Muscle of leg (tissue), 11 donors: ENCODE data around the gene AQP7. TPM values are rescaled to one million over a fixed set of nuclear protein-coding genes. Genes with fewer than 3 reads are reported as not detected.
"Not testable (repeated sequence)": the region's sequence is repeated elsewhere in the genome, so short reads cannot be mapped to it uniquely, and the experiment has no call there.

ENCODE experiments used
- DNase-seq: peaks from one replicate; pipeline ENCODE4 v3.0.0; 2013
- H3K27ac ChIP-seq: one replicate; pipeline ENCODE4 v1.5.1; 2013; ENCODE audit warnings: mild to moderate bottlenecking, low read length, control low read depth
- H3K27me3 ChIP-seq: one replicate; pipeline ENCODE4 v1.6.1; 2013; ENCODE audit warnings: low read length; ENCODE audit not compliant: control insufficient read depth, insufficient read depth
- H3K36me3 ChIP-seq: one replicate; pipeline ENCODE4 v1.6.1; 2013; ENCODE audit warnings: low read length; ENCODE audit not compliant: control insufficient read depth, insufficient read depth
- H3K4me1 ChIP-seq: one replicate; pipeline ENCODE4 v1.6.1; 2013; ENCODE audit warnings: low read length; ENCODE audit not compliant: control insufficient read depth, insufficient read depth
- H3K4me3 ChIP-seq: one replicate; pipeline ENCODE4 v1.5.1; 2013; ENCODE audit warnings: low read length, control low read depth
- H3K9me3 ChIP-seq: replicated peaks from 2 replicates; pipeline ENCODE4 v1.6.1; 2013; ENCODE audit warnings: low read depth, low read length; ENCODE audit not compliant: control insufficient read depth
- WGBS: methylation state at CpG from one replicate; pipeline ENCODE4 v1.1.5; 2013; ENCODE audit warnings: missing lambda C conversion rate; ENCODE audit not compliant: insufficient coverage; 5-methylcytosine and 5-hydroxymethylcytosine counted together
- polyA plus RNA-seq, 8 donors: library from polyadenylated mRNA; unstranded; fragments of 120-200 nt; gene quantifications; one replicate each; pipeline versions ENCODE4 v1.2.1 to v1.2.3, GENCODE V29; 2013; ENCODE audit warnings: inconsistent platforms in 1 of 8, low replicate concordance in 1 of 8; ENCODE audit not compliant: insufficient read length in 8 of 8, insufficient read depth in 1 of 8
- total RNA-seq: library from RNA; stranded (reverse); fragments of 120-200 nt; gene quantifications from one replicate; pipeline ENCODE4 v1.2.4, GENCODE V29; 2013

Gene AQP7
- total and polyA plus RNA-seq, 9 donors: 0.93 to 4.4 (median 1.5) TPM

DNA sequence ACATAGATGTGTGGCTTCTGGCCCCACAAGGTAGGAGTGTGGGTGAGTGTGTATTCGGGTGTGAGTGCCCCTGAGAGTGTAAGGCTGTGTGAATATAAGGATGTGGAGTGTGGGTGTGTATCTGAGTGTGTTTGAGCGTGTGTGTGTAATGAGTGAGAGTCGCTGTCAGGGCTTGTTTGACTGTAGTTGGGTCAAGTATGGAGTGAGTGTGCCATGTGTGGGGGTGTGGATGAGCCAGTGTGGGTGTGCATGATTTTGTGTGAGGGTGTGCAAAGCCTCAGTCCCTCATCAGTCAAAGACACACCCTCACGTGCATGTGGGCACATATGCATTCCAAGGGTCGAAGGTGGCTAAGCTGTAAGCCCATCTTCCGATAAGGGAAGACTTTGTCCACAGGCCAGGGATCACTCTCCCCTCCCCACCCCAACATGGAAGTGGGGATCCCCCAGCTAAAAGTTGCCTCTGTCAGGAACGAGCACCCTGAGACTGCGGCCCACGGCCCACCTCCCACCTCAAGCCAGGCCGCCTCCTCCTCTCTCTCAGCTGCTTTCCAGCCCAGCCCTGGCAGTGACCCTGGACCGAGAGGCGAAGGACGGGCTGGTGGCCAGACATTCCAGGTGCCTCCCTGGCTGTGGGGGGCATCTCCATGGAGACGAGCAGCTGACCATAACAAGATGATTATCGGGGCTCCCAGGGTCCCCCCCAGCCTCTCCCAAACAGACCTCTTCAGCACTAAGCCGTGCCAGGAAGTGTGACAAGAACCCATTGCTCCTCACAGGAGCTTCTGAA lies 32.1 kb upstream of the AQP7 start:
- H3K36me3 ChIP-seq: no peaks in the 10 kb centered on the region
- H3K4me3 ChIP-seq: no peak overlapping the region
- 61% methylated on average over 13 of the region's 16 CpGs for WGBS
- no peaks in the 10 kb centered on the region for H3K27me3 ChIP-seq
- peaks cover 28% of the 10 kb centered on the region for H3K4me1 ChIP-seq
- no peaks in the 10 kb centered on the region for H3K9me3 ChIP-seq
- H3K27ac ChIP-seq: no peak overlapping the region
- no peak for DNase-seq

DNA sequence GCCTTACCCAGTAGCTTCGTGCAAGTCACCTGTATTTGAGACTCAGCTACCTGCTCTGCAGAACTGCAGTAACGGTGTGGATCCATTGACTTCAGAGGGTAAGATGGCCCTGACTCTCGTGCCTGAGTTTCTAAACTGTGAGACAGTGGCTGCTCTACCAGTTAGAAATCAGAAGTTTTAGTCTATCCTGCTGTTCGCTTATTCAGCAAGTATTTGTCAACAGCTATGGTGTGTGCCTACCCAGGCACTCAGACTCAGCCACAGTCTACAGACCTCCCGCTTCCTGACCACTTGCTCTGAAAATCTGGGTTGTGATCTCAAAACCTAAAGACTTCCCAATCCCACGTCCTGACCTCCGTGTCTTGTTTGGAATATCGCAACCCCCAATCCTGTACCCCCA lies 31.5 kb upstream of the AQP7 start:
- no peaks in the 10 kb centered on the region for H3K36me3 ChIP-seq
- H3K4me1 ChIP-seq: peaks cover 27% of the 10 kb centered on the region
- WGBS: 78% methylated on average over 5 of the region's 8 CpGs
- no peaks in the 10 kb centered on the region for H3K9me3 ChIP-seq
- DNase-seq: no peak
- no peaks in the 10 kb centered on the region for H3K27me3 ChIP-seq
- no peak overlapping the region for H3K27ac ChIP-seq
- no peak overlapping the region for H3K4me3 ChIP-seq

- 80% methylated on average over 1 of the region's 2 CpGs for WGBS
- H3K9me3 ChIP-seq: no peaks in the 10 kb centered on the region
- H3K4me3 ChIP-seq: no peak overlapping the region
- H3K27me3 ChIP-seq: no peaks in the 10 kb centered on the region
- peaks cover 23% of the 10 kb centered on the region for H3K4me1 ChIP-seq
- no peak for DNase-seq
- H3K36me3 ChIP-seq: no peaks in the 10 kb centered on the region
- no peak overlapping the region for H3K27ac ChIP-seq
Observed at GRCh38 chr9:33431420-33431819, 29.1 kb upstream of the AQP7 start.

GRCh38 chr9:33430942-33431341 lies 28.6 kb upstream of the AQP7 start:
- Histone ChIP-seq H3K4me1 (peaks cover 18% of the 10 kb centered on the region), H3K36me3 (no peaks in the 10 kb centered on the region), H3K27ac (no peak overlapping the region), H3K9me3 (no peaks in the 10 kb centered on the region), H3K27me3 (no peaks in the 10 kb centered on the region), H3K4me3 (no peak overlapping the region)
- no CpG with 5 or more reads among the region's 1 CpG for WGBS
- no peak for DNase-seq

- WGBS: no CpG with 5 or more reads among the region's 3 CpGs
- no peak overlapping the region for H3K4me3 ChIP-seq
Observed at GRCh38 chr9:33429256-33429985, 27.1 kb upstream of the AQP7 start.

DNA sequence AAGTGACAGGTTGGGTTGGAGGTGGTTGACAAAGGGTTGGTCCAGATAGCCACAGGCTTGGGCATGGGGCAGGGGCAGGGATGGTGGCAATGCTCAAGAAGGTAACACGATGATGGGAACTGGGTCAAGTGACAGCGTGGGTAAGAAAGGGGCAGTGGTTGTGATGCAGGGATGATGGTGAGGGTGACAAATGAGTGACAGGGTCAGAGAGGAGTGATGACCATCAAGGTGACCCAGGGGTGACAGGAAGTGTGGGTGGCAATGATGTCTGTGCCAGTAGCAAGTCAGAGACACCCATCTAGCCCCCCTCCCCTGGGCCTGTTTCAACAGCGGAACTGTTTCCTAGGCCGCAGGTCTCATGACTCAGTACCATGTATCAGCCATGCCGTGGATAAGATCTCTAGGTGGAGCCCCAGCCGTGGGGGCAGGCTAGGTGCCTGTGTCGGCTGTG lies 24.5 kb upstream of the AQP7 start:
- Histone ChIP-seq H3K27ac (no peak overlapping the region), H3K27me3 (no peaks in the 10 kb centered on the region), H3K4me1 (no peaks in the 10 kb centered on the region), H3K4me3 (no peak overlapping the region), H3K9me3 (no peaks in the 10 kb centered on the region), H3K36me3 (no peaks in the 10 kb centered on the region)
- 90% methylated on average over 7 of the region's 7 CpGs for WGBS
- DNase-seq: no peak

More at GRCh38 chr9:33429256-33429985, 27.1 kb upstream of the AQP7 start:
- Histone ChIP-seq H3K27me3 (no peaks in the 10 kb centered on the region), H3K9me3 (no peaks in the 10 kb centered on the region), H3K27ac (no peak overlapping the region), H3K36me3 (no peaks in the 10 kb centered on the region), H3K4me1 (peaks cover 3% of the 10 kb centered on the region)
- DNase-seq: no peak

GRCh38 chr9:33425128-33425533 lies 22.8 kb upstream of the AQP7 start:
- Histone ChIP-seq H3K36me3 (no peaks in the 10 kb centered on the region), H3K4me3 (no peak overlapping the region), H3K4me1 (no peaks in the 10 kb centered on the region), H3K27me3 (no peaks in the 10 kb centered on the region), H3K9me3 (no peaks in the 10 kb centered on the region), H3K27ac (no peak overlapping the region)
- WGBS: 100% methylated on average over 1 of the region's 4 CpGs
- no peak for DNase-seq

- not testable (repeated sequence) for H3K4me3 ChIP-seq, DNase-seq, H3K27ac ChIP-seq, H3K9me3 ChIP-seq, H3K27me3 ChIP-seq, H3K4me1 ChIP-seq, H3K36me3 ChIP-seq
- no CpG with 5 or more reads among the region's 6 CpGs for WGBS
Observed at GRCh38 chr9:33424492-33424891, 22.1 kb upstream of the AQP7 start.

DNA sequence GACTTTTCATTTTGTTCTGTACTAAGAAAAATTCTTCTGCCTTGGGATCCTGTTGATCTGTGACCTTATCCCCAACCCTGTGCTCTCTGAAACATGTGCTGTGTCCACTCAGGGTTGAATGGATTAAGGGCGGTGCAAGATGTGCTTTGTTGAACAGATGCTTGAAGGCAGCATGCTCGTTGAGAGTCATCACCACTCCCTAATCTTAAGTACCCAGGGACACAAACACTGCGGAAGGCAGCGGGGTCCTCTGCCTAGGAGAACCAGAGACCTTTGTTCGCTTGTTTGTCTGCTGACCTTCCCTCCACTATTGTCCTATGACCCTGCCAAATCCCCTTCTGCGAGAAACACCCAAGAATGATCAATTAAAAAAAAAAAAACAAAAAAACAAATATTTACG lies 21.7 kb upstream of the AQP7 start:
- H3K4me1 ChIP-seq, H3K27ac ChIP-seq, DNase-seq, H3K27me3 ChIP-seq, H3K36me3 ChIP-seq, H3K4me3 ChIP-seq, H3K9me3 ChIP-seq: not testable (repeated sequence)
- no CpG with 5 or more reads among the region's 7 CpGs for WGBS

DNA sequence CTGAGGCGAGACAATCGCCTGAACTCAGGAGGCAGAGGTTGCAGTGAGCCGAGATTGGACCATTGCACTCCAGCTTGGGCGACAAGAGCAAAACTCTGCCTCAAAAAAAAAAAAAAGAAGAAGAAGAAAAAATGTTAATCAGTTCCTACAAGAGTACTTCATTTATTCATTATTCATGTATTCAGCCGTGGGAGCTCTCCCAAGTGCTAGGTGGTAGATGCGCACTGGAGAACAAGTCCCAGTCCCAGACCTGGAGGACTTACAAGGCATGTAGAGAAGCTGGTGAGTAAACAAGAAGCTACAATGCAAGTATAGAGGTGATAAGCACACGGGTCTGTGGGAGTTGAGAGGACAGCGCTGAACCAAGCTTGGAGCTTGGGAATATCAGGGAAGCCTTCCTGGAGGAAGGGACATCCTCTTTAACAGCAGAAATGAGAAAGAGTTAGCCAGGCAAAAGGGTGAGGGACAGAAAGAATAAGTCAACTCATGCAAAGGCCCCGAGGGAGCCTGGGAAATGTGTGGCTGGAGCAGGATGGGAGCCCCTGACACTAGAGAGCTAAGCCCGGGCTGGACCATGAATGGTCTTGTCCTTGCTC lies 17.4 kb upstream of the AQP7 start:
- Histone ChIP-seq H3K4me3 (no peak overlapping the region), H3K36me3 (no peaks in the 10 kb centered on the region), H3K4me1 (peaks cover 6% of the 10 kb centered on the region), H3K27me3 (peaks cover 5% of the 10 kb centered on the region), H3K27ac (no peak overlapping the region), H3K9me3 (no peaks in the 10 kb centered on the region)
- WGBS: 55% methylated on average over 5 of the region's 10 CpGs
- no peak for DNase-seq
